ENCODE results near the gene TOR2A.

- TF ChIP-seq POLR2AphosphoS5 (IDR thresholded peaks at IDR 0.05; ENCODE audit: low read depth, low read length) (no peak), POLR2A (IDR thresholded peaks at IDR 0.05; ENCODE audit: low read depth, low read length) (no peak)
Observed at GRCh38 chr9:127767909-127768331, 32.8 kb upstream of the TOR2A start.

Measured in GM12892 (cell line).